GM12891 (cell line): ENCODE results near the gene SNAP25.

Source experiments
- PAX5 ChIP-seq: IDR thresholded peaks from 2 replicates; pipeline ENCODE4 v1.6.1; 2011; ENCODE audit warnings: low read length, moderate library complexity, mild to moderate bottlenecking; ENCODE audit not compliant: insufficient read depth, severe bottlenecking
- POLR2A ChIP-seq: IDR thresholded peaks from 2 replicates; pipeline ENCODE4 v1.6.1; 2011; ENCODE audit warnings: low read depth, low read length, control low read depth
- POLR2AphosphoS5 ChIP-seq: IDR thresholded peaks from 2 replicates; pipeline ENCODE4 v1.6.1; 2011; ENCODE audit warnings: low read depth, low read length, control low read depth
- SPI1 ChIP-seq: IDR thresholded peaks from 2 replicates; pipeline ENCODE4 v1.6.1; 2011; ENCODE audit warnings: low read depth, low read length, control low read depth
- TAF1 ChIP-seq: IDR thresholded peaks from 2 replicates; pipeline ENCODE4 v1.6.1; 2011; ENCODE audit warnings: low read depth, low read length, control low read depth

- TF ChIP-seq POLR2A (no peak), TAF1 (no peak), POLR2AphosphoS5 (no peak), PAX5 (no peak), SPI1 (no peak)
Measured at GRCh38 chr20:10306440-10307358, 88.1 kb downstream of the SNAP25 start.
